Measurements from ENCODE around the gene RAB3GAP1.

DNA sequence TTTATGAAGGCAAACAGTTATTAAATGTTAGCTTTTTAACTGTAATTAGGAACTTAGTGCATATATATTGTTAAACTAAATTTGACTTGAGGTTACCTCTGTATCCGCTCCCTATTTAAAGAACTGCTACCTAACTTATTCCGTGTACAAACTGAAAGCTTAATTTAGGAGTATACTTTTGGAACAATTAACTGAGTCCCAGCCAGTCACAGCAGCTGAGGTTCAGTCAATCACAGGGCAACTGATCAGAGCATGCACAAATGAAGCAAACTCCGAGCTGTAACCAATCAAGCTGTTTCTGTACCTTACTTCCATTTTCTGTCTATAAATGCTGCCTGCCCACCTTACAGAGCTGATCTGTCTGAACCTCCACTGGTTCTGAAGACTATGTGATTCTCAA, 61.2 kb downstream of the RAB3GAP1 start:
- TF ChIP-seq, protein P1, sequence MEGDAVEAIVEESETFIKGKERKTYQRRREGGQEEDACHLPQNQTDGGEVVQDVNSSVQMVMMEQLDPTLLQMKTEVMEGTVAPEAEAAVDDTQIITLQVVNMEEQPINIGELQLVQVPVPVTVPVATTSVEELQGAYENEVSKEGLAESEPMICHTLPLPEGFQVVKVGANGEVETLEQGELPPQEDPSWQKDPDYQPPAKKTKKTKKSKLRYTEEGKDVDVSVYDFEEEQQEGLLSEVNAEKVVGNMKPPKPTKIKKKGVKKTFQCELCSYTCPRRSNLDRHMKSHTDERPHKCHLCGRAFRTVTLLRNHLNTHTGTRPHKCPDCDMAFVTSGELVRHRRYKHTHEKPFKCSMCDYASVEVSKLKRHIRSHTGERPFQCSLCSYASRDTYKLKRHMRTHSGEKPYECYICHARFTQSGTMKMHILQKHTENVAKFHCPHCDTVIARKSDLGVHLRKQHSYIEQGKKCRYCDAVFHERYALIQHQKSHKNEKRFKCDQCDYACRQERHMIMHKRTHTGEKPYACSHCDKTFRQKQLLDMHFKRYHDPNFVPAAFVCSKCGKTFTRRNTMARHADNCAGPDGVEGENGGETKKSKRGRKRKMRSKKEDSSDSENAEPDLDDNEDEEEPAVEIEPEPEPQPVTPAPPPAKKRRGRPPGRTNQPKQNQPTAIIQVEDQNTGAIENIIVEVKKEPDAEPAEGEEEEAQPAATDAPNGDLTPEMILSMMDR (IDR thresholded peaks at IDR 0.05), result no peak
- TF ChIP-seq POLR2A (IDR thresholded peaks at IDR 0.05), result no peak
- TF ChIP-seq EP300 (IDR thresholded peaks at IDR 0.05), result no peak

Measured in tibial nerve (tissue), 4 donors.